AG04450 (cell line): ENCODE data around the gene KCNIP4. TPM values are rescaled to one million over a fixed set of nuclear protein-coding genes. Genes with fewer than 3 reads are reported as not detected.

Source experiments
- CTCF ChIA-PET: fragments of 300-600, 350-600 bp; formaldehyde crosslinking; extraction: SDS; loops from one replicate; lab custom pipeline; 2022; ENCODE audit warnings: antibody characterized with exemption, inconsistent platforms; lab: Charles Lee
- POLR2A ChIA-PET: fragments of 350-600 bp; formaldehyde crosslinking; extraction: SDS; loops from one replicate; lab custom pipeline; 2021; ENCODE audit warnings: antibody characterized with exemption, inconsistent platforms; lab: Yijun Ruan, JAX
- DNase-seq: peaks from one replicate; pipeline ENCODE4 v3.0.0-alpha.2; 2011; ENCODE audit warnings: low read depth, low spot score
- H3K27ac ChIP-seq: one replicate; pipeline ENCODE4 v1.5.1; 2012; ENCODE audit warnings: low read depth, low read length, control low read depth
- H3K27me3 ChIP-seq: one replicate; pipeline ENCODE4 v1.6.0; 2012; ENCODE audit warnings: low read length; ENCODE audit not compliant: control insufficient read depth, insufficient read depth
- H3K4me3 ChIP-seq: 2 replicates; pipeline ENCODE4 v1.5.1; 2011; ENCODE audit warnings: mild to moderate bottlenecking, low read depth, low read length, control low read depth
- H3K9me3 ChIP-seq: 2 replicates; pipeline ENCODE4 v1.5.1; 2012; ENCODE audit warnings: low read length; ENCODE audit not compliant: control insufficient read depth, insufficient read depth
- polyA plus RNA-seq: library from polyadenylated mRNA; depleted of rRNA; stranded (reverse); fragments of >200 nt; gene quantifications from 2 replicates; pipeline ENCODE4 v1.2.3, GENCODE V29; 2011
- TF ChIP-seq, protein P1 (sequence below): IDR thresholded peaks from 2 replicates; pipeline ENCODE4 v1.5.1; 2011; ENCODE audit warnings: low read depth, low read length, control low read depth, inconsistent platforms

The KCNIP4 gene
- polyA plus RNA-seq, 1 experiment = not detected

- H3K27ac ChIP-seq = no peak overlapping the region
- no peak overlapping the region for H3K4me3 ChIP-seq
- TF ChIP-seq, protein P1, sequence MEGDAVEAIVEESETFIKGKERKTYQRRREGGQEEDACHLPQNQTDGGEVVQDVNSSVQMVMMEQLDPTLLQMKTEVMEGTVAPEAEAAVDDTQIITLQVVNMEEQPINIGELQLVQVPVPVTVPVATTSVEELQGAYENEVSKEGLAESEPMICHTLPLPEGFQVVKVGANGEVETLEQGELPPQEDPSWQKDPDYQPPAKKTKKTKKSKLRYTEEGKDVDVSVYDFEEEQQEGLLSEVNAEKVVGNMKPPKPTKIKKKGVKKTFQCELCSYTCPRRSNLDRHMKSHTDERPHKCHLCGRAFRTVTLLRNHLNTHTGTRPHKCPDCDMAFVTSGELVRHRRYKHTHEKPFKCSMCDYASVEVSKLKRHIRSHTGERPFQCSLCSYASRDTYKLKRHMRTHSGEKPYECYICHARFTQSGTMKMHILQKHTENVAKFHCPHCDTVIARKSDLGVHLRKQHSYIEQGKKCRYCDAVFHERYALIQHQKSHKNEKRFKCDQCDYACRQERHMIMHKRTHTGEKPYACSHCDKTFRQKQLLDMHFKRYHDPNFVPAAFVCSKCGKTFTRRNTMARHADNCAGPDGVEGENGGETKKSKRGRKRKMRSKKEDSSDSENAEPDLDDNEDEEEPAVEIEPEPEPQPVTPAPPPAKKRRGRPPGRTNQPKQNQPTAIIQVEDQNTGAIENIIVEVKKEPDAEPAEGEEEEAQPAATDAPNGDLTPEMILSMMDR = no peak
- ChIA-PET POLR2A (no interaction called here), CTCF (no interaction called here)
- H3K9me3 ChIP-seq = no peaks in the 10 kb centered on the region; the same call in 1 of the 2 replicates
- DNase-seq = no peak
- no peaks in the 10 kb centered on the region for H3K27me3 ChIP-seq
These were observed 870.6 kb downstream of the KCNIP4 start for GRCh38 chr4:21077967-21078366.

DNA sequence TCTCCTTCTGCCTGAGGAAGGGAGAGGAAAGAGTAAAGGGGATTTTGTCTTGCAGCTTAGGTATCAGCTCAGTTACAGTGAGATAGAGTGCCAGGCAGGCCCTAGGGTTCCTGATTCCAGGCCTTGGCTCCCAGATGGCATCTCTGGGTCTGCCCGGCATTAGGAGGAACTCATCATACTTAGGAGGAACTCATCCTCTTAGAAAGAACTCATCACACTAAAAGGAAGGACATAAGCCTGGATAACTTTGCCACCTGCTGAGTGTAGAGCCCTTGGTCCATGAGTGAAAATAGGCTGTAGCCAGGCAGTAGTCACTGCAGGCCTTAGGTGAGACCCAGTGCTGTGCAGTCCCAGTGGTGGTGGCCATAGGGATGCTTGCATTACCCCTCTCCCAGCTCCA, 881.2 kb downstream of the KCNIP4 start:
- H3K4me3 ChIP-seq = no peak overlapping the region
- H3K27me3 ChIP-seq = no peaks in the 10 kb centered on the region
- ChIA-PET CTCF (no interaction called here), POLR2A (no interaction called here)
- H3K27ac ChIP-seq = no peak overlapping the region
- TF ChIP-seq, protein P1 = no peak
- H3K9me3 ChIP-seq = peaks cover 13% of the 10 kb centered on the region
- DNase-seq = no peak

DNA sequence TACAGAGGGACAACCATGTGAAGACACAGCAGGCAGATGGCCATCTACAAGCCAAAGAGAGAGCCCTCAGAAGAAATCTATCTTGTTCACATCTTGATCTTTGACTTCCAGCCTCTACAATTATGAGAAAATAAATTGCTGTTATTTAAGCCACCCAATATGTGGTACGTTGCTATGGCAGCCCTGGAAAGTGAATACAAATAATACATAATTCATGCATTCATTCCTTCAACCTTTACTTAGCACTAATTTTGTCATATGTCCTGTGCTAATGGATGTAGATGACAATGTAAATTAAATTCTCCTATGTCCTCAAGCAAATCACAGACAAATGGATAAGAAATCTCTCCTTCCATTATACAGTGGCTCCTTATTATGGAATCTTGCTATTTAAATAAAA, 886.7 kb downstream of the KCNIP4 start:
- no peaks in the 10 kb centered on the region for H3K27me3 ChIP-seq
- DNase-seq = no peak
- POLR2A ChIA-PET = no interaction called here
- H3K9me3 ChIP-seq = peaks cover 5% of the 10 kb centered on the region
- CTCF ChIA-PET = no interaction called here
- TF ChIP-seq, protein P1 = no peak
- H3K27ac ChIP-seq = no peak overlapping the region
- no peak overlapping the region for H3K4me3 ChIP-seq

- no peak for DNase-seq
- Histone ChIP-seq H3K27me3 (no peaks in the 10 kb centered on the region), H3K9me3 (peaks cover 5% of the 10 kb centered on the region; the same call in 1 of the 2 replicates), H3K27ac (no peak overlapping the region), H3K4me3 (no peak overlapping the region)
- CTCF ChIA-PET = no interaction called here
- TF ChIP-seq, protein P1 = no peak
- POLR2A ChIA-PET = no interaction called here
These were observed 902.4 kb downstream of the KCNIP4 start for GRCh38 chr4:21046141-21046540.

- ChIA-PET POLR2A (no interaction called here), CTCF (no interaction called here)
- H3K27ac ChIP-seq = no peak overlapping the region
- H3K4me3 ChIP-seq = no peak overlapping the region
- TF ChIP-seq, protein P1 = no peak
- DNase-seq = no peak
- H3K27me3 ChIP-seq = no peaks in the 10 kb centered on the region
- H3K9me3 ChIP-seq = peaks cover 5% of the 10 kb centered on the region; the same call in 1 of the 2 replicates
These were observed 903.5 kb downstream of the KCNIP4 start for GRCh38 chr4:21045119-21045518.
